DMS53 (cell line): ENCODE measurements around the gene PIK3AP1.
A peak's percentile ranks its signal among the peaks of the same experiment; 100 is the strongest.

Experiments
- DNase-seq: peaks from one replicate; lab custom pipeline; 2025; lab: John Stamatoyannopoulos, UW

PIK3AP1 gene

DNA sequence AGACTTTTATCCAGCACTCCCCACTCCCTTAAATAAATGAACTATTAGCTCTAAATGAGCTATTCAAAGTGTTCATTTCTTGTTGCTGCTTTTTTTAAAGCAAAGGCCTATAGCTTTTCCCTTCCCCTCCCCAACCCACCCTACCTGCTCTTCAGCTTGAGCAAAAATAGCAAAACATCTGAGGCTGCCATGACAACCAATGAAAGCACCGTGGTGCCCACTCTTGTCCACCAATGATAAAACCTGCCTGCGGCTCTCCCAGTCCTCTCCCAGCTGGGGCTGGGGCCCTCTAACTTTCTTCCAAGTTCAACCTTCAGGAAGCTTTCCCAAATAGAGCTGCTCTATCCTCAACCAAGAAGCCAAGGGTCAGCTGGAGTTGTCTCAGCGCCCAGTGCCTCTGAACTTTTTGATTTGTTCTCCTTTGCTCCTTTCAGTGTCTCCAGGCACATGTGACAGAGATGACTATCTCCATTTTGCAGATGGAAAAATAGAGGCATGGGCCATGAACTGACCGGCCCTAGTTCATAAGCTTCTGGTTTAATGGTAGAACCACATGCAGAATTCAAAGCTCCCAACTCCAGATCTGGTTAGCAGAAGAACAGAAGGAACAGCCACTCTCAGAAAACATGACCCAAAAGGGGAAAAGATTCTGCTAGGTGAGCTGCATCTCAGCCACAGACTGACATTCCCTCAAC lies 47.7 kb downstream of the PIK3AP1 start:
- peak; percentile 28 for DNase-seq

DNA sequence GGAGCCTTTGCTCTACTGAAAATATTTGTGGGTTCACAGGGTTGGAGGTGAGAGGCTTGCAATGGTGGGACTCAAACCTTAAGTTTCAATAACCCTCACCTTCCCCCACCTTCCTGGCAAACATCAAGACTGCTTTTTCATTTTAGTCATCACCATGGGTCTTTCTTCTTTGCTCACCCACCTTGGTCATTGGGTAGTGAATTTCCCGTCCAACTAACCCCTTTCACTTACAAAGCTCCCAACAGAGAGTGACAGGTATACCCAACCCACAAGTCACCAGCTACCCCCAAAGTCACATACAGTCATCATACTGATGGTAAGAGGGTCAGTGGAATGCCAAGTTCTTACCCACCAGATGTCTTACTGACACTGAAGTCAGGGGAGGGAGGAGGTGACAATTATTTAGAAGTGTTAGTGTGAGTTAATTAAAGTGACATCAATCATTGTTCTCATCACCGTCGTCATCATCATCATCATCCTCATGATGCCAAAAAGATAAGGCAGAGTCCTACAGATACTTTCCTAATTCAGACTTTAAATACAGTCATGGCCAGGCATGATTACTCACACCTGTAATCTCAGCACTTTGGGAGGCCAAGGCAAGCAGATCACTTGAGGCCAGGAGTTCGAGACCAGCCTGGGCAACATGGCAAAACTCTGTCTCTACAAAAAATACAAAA lies 49.0 kb downstream of the PIK3AP1 start:
- no peak for DNase-seq

DNA sequence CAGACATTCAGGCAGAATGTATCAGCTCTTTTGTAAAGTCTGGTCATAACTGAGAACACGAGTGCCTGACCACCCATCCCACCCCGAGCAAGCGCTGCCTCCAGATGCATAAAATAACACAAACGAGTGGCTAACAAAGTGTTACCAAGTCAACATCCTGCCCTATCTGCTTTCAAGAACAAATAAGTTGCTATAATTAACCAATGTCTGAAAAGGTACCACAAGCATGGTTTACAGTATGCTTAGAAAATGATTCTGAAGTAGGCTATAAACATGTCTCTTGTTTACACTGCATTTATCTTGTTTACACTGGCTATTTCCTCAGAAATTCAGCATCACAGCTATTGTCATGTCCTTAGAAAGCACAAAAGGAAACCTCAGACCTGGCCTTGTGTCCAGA lies 49.5 kb downstream of the PIK3AP1 start:
- DNase-seq: peak; percentile 98

DNA sequence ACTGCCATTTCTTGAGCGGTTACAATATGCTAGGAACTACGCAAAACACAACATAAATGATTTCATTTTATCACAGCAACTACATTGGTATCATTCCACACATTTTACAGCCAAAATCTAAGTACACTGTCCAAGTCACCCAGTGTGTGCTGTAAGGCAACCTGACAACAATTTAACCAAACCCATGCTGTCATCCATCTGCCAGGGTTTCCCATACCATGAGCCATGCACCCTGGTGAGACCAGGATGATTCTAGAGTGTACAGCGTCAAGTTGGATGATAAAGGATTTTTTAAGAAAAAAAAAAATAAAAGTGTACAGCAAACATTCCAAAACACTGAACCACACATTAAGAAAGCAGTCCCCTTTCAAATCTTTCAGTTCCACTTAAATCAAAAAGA lies 52.9 kb downstream of the PIK3AP1 start:
- no peak for DNase-seq

DNA sequence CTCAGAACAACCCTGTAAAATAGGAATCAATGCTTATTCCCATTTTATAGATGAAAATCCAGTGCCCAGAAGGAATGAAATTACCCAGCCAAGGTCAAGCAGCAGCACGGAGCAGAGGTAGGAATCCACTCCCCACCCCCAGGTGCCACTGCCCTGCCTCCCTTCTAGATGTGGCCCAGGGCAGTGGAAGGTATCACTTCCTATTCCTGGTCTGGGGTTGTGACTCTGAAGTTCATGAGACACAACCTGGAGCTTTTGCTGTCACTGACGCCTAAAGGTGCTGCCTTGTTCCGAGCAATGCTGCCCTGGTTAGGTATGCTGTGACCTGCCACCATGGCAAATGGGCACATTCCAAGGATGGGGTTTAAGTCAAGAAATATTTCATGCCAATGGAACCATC lies 53.6 kb downstream of the PIK3AP1 start:
- no peak for DNase-seq

DNA sequence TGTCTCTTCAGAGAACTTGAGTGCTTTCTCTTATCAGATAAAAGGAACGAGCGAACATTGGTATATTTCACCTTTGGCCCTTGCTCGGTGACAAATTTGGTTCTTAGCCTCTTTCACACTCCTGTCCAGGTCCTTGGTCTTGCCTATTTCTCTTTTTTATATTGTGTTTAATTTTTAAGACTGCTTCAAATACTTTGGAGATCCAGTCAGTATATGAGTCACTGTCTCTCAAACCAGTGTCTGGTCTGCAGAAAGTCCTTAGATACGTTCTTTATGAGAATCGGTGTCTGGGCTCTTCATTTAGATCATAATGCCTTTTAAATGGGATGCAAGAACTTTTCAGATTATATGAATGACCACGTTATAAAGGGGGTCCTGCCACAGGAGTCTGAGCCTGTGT lies 55.0 kb downstream of the PIK3AP1 start:
- no peak for DNase-seq

DNA sequence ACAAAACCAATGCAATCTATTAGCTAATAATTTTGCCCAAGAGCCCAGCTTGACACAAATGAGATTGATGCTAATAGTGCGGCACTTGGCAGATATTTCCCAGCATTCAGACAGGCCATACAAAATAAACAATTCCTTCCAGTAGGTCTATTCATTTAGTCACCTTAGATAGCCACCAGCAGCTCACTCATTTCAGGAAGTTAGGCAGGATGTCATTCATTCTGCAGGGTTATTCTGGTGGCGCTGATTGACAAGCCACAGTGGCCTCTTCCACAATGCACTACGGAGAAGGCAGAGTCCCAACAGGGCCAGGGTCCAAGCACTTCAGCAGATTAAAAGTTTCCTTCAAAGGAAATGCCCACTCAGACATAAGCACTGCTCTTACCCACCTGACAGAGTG lies 55.8 kb downstream of the PIK3AP1 start:
- DNase-seq: peak; percentile 36

DNA sequence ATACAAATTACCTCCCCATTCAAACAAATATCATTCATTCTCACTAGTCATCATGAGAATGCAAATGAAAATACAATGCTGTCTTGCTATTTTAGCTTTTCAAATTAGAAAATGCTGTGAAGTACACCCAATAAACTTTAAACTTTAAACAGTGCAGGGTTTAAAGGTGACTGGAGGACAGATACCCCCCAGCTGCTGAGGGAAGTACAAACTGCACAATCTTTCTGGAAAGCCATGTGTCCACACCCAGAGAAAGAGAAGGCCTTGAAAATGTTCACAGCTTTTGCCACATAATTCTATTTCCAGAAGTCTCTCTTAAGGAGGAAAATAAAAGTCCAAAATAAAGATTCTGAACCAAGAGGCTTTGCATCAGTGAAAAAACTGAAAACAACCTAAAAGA lies 56.5 kb downstream of the PIK3AP1 start:
- DNase-seq: no peak

DNA sequence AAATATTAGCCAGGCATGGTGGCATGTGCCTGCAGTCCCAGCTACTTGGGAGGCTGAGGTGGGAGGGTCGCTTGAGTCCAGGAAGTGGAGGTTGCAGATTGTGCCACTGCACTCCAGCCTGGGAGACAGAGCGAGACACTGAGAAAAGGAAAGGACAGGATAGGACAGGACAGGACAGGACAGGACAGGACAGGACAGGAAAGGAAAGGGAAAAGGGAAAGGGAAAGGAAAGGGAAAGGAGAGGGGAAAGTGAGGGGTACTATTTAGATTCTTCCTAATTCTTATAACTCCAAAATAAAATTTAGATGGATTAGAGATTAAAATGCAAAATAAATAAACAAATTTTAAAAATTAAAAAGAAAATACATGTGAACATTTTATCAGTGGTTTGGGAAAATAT lies 58.7 kb downstream of the PIK3AP1 start:
- no peak for DNase-seq

DNA sequence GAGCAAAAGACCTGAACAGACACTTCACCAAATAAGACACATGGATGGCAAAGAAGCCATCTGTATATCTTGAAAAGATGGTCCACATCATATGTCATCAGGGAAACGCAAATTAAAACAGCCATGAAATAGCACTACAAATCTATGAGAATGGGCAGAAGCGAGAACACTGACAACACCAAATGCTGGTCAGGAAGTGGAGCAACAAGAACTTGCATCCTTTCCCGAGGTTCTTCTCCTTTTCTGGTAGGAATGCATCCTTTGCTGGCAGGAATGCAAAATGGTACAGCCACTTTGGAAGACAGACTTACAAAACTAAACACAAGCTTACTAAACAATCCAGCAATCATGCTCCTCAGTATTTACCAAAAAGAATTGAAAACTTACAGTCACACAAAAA lies 60.0 kb downstream of the PIK3AP1 start:
- DNase-seq: no peak

DNA sequence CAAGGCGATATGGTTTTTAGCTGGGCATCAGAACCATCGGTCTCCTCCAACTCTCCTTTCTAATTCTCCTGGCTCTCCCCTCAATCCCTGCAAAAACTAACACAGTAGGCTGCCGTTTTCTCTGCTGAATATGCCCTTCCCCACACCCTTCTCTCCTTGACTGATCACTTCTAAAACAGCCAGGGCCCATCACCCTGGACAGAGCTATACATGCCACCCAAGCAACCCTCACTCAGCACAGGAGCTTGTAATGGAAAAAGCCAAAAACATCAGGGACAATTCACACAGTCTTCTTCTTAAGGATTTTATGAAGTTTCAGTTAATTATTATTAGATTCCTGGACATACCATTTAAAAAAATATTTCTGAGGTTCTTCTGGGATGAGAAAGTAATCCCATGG lies 61.5 kb downstream of the PIK3AP1 start:
- no peak for DNase-seq

DNA sequence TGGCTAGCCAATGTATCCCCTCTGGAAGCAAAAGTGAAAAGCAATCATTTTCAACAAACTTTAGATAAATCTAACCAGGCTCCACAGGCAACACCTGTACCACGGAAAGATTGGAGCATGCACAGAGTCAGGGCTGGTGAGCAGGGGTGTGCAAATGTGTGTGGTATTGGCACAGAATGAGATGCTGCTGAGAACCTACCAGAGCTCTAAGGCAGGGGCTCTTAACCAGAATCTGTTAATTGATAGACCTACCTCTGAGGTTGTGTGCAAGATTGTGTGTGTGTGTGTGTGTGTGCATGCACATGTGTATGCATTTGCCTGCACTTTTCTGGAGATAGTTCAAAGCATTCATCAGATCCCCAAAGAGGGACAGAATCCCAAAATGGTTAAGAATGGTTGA lies 62.9 kb downstream of the PIK3AP1 start:
- DNase-seq: no peak

DNA sequence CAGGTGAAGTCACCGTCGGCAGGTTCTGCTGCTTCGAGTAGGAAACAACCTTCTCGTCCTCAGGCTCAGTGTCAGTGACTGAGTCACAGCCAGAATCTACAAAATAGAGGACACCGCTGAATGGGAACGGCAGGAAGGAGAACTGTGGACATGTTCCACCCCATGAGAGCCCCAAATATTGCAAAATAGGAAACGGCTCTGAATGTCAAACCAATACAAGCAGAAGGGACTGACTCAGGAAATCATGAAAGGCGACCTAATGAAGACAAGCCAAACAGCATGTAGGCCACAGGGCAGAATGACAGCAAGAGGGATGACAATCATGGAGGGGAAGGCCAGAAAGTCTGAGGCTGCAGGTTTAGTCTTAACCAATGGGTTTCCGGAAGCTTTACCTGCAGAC lies 63.5 kb downstream of the PIK3AP1 start:
- DNase-seq: no peak

DNA sequence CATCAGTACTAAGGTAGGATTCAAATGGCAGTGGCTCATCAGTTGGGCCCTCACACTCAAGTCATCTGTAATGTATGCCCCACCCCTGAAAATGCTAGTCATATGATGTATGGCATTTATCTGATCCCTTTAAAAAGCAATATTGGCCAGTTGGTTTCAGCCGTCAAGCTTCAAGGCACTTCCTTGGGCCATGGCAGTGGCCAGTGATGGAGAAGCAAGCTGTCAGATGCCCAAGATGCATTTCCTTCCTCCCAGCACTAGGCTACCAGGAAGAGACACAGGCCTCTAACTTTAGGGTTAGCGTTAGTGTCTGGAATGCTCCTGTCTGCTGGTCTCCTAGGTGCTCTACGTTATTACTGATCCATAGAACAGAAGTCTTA lies 64.1 kb downstream of the PIK3AP1 start:
- no peak for DNase-seq

DNA sequence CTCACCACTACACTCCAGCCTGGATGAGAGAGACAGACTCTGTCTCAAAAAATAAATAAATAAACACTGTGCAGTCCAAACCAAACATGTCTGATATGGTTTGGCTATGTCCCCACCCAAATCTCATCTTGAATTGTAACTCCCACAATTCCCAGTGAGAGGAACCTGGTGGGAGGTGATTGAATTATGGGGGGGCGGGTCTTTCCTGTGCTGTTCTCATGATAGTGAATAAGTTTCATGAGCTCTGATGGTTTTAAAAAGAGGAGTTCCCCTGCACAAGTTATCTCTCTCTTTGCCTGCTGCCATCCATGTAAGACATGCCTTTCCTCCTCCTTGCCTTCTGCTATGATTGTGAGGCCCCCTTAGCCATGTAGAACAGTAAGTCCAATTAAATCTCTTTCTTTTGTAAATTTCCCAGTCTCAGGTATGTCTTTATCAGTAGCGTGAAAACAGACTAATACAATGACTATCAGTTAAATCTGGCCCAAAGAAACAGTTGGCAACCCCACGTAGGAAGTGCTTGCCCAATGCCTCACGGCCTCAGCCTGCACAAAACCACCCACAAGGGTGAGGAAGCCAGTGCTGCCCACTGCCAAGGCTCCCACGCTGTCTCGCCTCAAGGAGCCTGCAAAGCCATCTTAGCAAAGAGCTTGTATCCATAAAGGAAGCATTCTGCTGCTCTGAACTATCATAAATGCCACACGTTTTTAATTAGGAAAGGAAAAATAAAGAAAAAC lies 64.7 kb downstream of the PIK3AP1 start:
- no peak for DNase-seq

DNA sequence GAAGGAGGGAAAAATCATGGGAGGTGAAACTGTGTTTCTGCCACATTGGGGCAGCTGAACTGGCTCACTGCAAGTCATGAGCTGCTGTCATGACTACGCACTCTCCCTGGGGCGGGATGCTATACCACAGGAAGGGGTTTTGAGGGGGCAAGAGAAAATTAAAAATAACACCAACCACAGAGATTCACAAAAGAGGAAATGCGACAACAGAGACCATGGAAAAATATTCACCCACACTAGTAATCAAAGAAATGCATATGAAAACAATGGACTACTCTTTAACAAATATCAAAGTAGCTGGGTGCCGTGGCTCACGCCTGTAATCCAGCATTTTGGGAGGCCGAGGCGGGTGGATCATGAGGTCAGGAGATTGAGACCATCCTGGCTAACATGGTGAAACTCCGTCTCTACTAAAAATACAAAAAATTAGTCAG lies 68.3 kb downstream of the PIK3AP1 start:
- DNase-seq: no peak

DNA sequence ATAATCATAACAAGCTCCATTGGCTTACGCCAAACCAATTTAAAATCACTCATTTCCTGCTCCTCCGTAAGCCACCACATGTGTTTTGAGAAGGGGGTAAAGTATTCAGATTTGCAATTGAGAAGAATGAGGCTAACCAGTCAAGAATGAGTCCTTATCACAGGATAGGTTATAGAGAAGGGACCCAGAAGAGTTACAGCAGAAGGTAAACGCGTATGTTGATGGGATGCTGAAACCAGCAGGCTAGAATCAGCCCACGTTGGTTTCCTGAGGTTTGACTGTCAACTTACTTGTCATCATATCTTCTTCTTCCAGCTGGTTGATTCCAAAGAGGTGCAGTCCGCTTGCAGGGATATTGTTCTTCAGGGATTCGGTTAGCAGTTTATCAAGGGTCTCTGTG lies 69.4 kb downstream of the PIK3AP1 start:
- DNase-seq: no peak

DNA sequence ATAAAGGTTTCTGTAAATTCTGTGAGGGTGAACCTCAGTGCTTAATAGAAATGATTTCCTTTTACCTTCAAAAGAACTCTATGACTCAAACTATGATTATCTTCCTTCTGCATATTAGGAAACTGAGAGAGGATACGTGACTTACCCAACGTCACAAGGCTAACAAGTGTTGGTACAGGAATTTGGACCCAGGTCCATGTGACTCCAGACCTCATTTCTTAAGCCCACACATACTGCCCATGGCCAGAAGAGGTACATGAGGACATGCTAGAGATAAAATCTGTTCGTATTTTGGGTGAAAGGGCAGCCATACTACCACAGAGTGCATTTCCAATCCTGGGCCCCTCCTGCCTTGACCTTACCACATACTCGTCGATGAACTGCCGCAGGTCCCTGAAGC lies 72.0 kb downstream of the PIK3AP1 start:
- no peak for DNase-seq

DNA sequence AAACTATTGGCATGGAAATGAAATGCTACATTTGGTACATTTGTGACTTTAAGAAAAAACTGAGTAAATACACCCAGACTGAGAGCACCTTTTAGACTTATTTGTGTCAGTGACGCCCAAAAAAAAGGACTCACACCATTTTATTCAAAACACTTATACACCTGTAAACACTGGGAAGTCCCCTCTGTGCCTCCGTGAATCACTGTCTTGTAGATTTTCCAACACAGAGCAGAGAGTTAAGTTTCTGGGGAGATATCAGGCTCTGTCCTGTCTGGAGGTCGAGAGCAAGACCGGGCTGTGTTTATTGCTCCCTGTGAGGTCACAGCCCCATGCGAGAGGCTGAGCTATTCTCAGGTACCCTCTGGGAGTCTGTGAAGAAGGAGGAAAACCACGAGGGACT lies 72.8 kb downstream of the PIK3AP1 start:
- DNase-seq: no peak

DNA sequence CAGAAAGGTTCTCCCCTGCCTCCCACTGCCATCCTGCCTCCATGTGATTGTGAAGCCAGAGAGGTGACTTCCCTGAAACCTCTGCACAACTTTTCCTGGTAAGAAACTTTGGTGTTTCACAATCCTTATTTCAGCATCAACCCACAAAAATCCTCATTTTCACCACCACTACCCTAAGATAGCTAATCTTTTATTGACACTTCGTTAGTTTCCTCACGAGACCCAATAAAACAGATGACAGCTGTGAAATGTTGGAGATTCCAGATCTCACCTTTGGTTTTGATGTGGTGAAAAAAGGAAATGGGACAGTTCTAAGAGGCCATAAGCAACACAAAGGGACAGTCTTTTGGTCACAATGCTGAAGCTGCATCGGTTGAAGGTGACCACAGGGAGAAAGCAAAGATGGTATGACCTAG lies 73.6 kb downstream of the PIK3AP1 start:
- DNase-seq: no peak

DNA sequence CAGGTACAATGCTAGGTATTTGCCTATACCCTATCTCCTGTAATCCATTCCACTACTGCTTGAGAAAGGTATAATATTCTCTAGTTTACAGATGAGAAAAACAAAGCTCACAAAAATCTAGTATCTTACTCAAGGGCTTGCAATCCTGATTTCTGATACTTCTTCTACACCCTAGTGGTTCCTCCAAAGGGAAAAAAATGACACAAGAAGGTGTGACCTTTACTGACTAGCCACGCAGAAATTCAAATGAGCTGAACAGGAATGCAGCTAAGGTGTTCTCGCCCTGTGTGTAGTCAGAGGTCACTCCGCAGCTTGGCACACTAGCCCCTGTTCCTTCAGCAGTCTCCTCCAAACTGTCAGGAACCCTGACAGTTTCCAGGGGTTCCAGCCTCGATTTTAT lies 74.0 kb downstream of the PIK3AP1 start:
- DNase-seq: no peak

DNA sequence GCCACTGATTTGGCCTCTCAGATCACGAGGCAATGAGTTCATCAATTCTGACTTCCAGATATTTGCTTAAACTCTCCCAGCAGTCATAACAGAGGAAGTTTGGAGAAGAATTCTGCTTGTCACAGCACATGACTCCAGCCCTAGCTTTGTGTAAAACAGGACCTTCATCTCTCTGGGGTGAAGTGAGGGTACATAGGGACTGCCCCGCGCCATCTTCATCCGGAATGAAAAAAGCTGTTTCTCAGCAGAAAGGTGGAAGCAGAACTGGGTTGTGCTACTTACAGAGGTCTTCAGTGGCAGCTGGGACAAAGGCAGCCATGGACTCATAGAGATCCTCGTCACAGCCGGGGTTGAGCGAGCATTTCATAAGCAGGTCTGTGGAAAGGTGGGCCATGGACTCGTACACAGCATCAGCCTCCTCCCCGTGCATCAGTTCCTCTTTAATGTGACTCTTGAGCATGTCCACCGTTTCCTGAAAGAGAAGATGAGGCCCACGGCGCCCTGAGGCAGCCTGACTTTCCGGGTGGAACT lies 75.1 kb downstream of the PIK3AP1 start:
- no peak for DNase-seq

DNA sequence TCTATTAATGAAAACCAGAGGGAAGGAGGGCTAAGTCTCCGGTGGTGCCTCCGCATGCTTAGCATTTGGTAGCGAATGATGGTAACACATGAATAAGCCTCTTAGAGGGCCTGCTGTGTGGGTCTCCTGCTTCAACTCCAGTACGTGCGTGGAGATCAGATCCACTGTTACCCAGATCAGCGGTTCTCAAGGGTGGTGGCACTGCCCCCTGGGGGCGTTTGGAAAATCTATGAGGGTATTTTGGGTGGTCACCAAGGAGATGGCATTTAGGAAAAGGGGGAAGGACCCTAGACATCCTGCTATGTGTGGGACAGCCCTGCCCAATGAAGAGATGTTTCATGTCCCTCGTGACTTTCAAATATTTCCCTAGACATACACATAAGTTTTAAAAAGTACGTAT lies 76.4 kb downstream of the PIK3AP1 start:
- DNase-seq: no peak
